HG02870 (cell line): Measurements from ENCODE around the gene GTPBP8.
"Not testable (repeated sequence)": the region's sequence is repeated elsewhere in the genome, so short reads cannot be mapped to it uniquely, and the experiment has no call there.

Experiments
- ATAC-seq: cut with Tn5 transposase; IDR thresholded peaks from one replicate; pipeline ENCODE4 v1.9.1; 2021; ENCODE audit warnings: mild to moderate bottlenecking, moderate library complexity; ENCODE audit not compliant: unreplicated experiment

GTPBP8 gene

GRCh38 chr3:112995800-112996199, 5.0 kb downstream of the GTPBP8 start:
- no peak for ATAC-seq

DNA sequence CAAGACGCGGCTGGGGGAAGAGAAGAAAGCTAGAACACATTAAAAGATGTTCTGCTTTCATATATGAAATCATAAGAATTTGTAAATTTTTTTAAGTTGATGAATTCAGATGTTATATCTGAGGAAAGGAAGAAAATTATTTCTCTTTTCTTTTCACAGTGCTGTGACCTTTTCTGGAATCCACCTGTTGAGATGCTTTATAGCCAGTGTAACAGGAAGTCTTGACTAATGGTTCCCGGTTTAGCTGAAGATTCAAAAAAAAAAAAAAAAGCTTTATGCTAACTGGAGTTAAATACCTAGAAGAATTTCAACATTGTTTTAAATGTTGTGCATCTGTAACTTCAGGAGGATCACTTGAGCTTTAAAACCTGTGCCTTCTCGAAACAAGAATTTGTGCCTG, 9.9 kb downstream of the GTPBP8 start:
- ATAC-seq, result no peak

- no peak for ATAC-seq
These were observed 11.3 kb downstream of the GTPBP8 start for GRCh38 chr3:113002037-113002436.

- no peak for ATAC-seq
These were observed 11.9 kb downstream of the GTPBP8 start for GRCh38 chr3:113002679-113003078.

DNA sequence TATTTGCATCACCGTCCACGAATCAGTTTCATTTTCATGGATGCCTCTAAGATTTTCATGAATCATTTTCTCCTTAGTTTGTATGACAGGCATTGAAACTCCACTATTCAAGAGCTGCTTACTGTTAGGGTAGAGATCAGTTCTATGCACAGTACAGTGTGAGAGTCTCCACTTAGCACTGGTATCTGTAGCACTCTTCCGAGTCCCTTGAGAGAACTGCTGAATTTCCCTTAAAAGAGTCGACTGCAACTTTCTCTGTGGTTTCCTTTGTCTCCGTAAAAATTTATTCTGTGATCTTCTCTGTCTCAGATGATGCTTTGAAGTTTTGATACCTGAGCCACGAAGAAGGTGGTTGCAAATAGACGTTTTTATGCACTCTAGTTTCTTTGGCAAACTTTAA, 14.8 kb downstream of the GTPBP8 start:
- no peak for ATAC-seq

DNA sequence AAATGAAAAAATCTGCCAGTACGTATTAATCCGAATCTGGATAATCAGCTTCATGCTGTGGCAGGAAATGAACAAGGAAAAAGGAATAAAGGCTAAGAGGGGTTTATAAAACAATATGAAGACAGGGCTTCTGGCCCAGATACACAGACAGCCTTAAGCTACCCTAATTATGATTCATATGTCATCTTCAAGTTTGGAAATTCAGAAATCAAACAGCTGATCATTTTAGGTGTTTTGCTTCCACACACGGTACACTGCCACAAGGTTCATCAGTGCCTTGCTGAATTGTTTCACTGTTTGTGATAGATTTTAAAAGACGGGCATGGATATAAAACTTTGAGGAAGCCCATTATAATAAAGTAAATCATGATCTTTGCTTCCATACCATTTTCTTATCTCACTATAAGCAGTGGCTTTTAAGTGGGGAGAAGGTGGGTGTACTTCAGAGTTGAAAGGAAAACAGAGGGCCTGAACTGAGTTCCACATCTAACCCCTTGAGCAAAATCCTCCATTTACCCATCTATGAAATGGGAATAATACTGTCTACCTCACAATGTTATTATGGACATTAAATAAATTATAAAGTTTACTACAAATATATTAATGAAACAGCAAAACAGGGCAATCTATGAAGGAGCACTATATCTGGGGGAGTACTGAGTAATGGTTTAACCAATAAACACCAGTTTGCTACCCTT, 15.7 kb downstream of the GTPBP8 start:
- no peak for ATAC-seq

DNA sequence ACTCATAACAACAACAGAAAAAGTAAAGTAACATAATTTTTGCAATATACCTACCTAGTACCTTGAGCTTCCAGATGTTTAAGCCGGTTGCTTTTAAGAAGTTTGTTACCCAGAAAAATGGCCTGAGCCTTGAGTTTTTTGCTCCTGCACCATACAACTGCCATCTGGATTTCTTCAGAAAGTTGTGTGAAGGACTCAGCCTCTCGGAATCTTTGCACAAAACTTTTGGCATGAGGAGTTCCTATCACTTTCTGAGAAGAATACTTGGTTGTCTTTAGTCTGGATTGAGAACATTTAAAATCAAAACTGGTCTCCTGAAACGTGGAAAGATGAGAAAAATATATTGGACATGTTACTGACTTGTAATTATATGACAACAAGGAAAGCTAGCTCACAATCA, 17.3 kb downstream of the GTPBP8 start:
- no peak for ATAC-seq

- ATAC-seq, result no peak
These were observed 22.8 kb downstream of the GTPBP8 start for GRCh38 chr3:113013593-113013992.

DNA sequence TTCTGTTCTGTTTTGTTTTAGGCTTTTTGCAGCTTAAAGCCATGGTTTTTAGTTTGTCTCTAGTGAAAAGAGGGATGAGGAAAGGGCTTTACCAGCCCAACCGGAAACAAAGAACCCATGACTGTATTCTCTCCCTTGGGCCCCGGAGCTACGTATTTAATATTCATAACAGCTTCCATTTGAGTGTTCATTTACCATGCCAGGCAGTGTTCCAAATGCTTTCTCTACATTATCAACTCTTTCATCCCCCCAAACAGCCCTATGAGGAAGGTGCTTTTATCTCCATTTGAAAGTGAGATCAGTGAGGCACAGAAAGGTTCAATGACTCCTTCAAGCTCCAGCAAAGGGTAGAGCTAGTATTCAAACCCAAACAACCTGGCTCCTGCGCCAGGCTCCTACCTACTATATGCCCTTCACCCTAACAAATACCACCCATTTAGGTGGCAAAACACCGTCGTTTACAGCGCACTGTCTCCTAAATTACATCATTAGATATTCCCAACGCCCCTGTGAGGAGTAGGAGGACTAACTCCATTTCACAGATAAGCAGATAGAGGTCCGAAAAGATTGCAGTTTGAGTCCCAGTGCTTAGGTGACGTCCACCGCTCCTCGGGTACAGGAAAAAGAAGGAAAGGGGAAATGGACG, 27.9 kb downstream of the GTPBP8 start:
- ATAC-seq, result no peak

GRCh38 chr3:113019182-113020137, 28.7 kb downstream of the GTPBP8 start:
- ATAC-seq, result peak; percentile 93

DNA sequence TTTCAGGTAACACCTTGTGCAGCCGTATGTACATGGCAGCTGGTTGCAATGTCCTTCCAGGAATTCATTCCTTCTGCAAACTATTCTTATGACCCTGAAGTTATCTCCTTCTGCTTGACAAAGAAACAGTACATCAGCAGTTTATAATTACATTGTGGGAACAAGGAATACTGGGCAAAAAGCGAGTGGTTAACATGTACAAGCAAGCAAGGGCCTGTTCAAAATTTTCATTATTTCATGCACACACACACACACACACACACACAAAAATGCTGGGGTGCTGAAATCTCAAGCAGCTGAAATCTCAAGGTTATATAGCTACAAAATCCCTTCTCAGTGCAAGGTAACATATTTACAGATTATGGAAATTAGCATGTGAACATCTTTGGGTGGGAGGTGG, 30.7 kb downstream of the GTPBP8 start:
- no peak for ATAC-seq

DNA sequence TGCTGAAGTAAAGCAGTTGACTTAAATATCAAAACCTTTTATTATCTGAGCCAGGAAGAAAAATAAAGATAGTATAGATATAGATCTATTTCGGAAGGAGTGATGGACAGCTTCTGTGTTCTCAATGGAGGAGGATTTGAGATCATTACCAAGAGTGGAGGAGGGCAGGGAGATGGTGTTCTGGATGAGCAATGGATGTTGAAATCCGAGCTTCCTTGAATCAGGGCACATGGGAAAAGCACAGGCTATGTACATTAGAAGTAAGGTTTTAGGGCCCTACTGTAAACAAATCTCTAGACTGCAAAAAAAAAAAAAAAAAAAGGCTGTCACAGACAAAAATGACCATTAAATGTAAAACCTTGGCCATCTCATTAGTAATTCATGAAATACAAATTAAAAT, 43.2 kb downstream of the GTPBP8 start:
- ATAC-seq, result no peak

DNA sequence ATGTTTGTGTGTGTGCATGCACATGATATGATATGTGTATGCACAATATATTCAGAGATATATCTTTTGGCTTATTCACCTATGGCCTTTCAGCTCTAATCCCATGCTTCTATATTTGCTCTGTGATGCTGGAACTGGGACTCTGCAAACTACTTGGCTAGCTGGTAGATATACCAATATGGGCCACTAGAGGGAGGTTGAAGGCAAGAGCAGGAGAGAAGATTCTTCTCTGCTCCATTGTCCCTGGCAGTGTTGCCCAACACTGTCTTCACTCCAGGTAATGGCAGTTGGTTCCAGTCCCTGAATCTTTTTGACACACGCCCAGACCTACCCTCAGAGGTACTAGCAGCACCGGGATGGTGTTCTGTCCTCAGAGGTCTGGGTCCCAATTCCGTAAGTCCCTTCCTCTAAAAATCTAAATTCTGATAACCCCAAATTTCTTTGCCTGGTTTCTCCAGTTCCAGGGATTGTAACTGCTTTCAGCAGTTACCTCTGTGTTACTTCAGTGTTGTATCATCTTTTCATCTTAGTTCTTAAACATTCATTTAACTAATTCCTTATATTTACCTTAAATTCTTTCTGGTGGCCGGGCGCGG, 44.7 kb downstream of the GTPBP8 start:
- peak; percentile 76 for ATAC-seq

DNA sequence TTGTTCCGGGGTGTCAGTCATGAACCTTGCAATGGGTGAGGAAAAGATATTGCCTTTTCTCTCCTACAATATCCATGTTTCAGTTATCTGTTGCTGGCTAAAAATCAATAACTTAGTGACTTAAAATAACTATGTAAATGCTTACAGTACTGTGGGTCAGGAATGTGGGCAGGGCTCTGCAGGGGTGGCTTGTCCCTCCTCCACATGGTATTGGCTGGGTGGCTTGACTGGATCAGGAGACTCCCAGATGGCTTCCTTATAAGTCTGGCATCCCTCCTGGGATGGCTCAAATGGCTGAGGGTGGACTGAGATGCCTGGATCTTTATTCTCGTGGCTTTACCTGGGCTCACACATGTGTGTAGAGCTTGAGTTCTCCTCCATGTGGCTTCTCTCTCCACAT, 47.5 kb downstream of the GTPBP8 start:
- no peak for ATAC-seq

- ATAC-seq, result no peak
These were observed 48.8 kb downstream of the GTPBP8 start for GRCh38 chr3:113039546-113039945.

- ATAC-seq, result no peak
These were observed 49.4 kb downstream of the GTPBP8 start for GRCh38 chr3:113040231-113040630.

DNA sequence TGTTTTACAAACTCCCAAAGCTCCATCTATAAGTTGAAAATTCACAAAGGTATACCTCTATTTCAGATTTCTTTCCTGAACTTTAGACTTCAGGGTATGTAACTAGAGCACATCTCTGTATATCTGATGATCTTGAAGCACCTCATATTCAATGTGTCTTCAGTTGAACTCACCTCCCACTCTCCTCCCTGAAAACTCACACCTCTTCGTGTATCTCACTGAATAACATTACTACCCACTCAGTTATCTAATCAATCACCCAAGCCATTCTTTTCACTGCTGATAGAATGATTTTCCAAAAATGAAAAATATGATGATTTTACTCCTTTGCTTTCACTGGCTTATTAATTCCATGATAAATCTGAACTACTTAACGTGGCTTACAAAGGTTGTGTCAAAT, 52.9 kb downstream of the GTPBP8 start:
- ATAC-seq, result no peak

DNA sequence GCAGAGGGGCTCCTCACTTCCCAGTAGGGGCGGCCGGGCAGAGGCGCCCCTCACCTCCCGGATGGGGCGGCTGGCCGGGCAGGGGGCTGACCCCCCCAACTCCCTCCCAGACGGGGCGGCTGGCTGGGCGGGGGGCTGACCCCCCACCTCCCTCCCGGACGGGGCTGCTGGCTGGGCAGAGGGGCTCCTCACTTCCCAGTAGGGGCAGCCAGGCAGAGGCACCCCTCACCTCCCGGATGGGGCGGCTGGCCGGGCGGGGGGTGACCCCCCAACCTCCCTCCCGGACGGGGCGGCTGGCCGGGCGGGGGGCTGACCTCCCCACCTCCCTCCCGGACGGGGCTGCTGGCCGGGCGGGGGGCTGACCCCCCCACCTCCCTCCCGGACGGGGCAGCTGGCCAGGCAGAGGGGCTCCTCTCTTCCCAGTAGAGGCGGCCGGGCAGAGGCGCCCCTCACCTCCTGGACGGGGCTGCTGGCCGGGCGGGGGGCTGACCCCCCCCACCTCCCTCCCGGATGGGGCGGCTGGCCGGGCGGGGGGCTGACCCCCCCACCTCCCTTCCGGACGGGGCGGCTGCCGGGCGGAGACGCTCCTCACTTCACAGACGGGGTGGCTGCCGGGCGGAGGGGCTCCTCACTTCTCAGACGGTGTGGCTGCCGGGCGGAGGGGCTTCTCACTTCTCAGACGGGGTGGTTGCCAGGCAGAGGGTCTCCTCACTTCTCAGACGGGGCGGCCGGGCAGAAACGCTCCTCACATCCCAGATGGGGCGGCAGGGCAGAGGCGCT, 55.6 kb downstream of the GTPBP8 start:
- ATAC-seq, result not testable (repeated sequence)

DNA sequence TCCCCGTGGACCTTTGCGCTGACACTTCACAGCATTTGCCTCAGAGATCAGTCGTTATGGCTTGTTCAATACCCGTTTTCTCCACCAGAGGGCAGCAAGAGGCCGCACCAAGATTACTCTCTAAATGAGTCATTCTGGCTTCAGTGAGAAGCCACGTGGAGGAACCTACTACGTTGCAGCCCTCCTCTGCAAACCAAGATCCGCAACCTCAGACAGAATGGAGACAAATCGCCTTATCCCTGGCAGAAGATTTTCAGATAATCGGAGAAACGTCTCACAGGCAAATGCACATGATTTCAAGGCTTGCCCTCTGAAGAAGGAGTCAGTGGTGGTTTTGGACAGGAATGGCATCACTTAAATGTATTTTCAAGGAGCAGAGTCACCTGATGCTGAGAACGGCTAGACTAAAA, 60.5 kb downstream of the GTPBP8 start:
- ATAC-seq, result peak; percentile 91
